Tibial artery (tissue), 4 donors: ENCODE results near the gene IL1RAPL2.

ENCODE experiments used
- DNase-seq, 2 donors: peaks; one replicate each; pipeline ENCODE4 v3.0.0-alpha.2; 2019
- H3K27ac ChIP-seq, 2 donors: fragments of 200-600 bp; sonication (generic) in 1 of 2; 1 replicate in 1 of 2; 2 replicates in 1 of 2; pipeline ENCODE4 v1.5.1; 2018 to 2019; ENCODE audit warnings: mild to moderate bottlenecking in 1 of 2
- H3K27me3 ChIP-seq, 2 donors: fragments of 200-600 bp; sonication (generic) in 1 of 2; one replicate each; pipeline versions ENCODE4 v1.5.1 to v1.6.0; 2016 to 2019
- H3K36me3 ChIP-seq, 3 donors: fragments of 200-600 bp; sonication (generic) in 2 of 3; one replicate each; pipeline ENCODE4 v1.5.1; 2016 to 2019; ENCODE audit warnings: mild to moderate bottlenecking in 2 of 3
- H3K4me1 ChIP-seq, 4 donors: fragments of 200-600 bp; sonication (generic) in 2 of 4; 1 replicate in 3 of 4; 2 replicates in 1 of 4; pipeline ENCODE4 v1.5.1; 2016 to 2019
- H3K4me3 ChIP-seq, 2 donors: fragments of 200-600 bp; sonication (generic) in 1 of 2; 1 replicate in 1 of 2; 2 replicates in 1 of 2; pipeline ENCODE4 v1.5.1; 2018 to 2019; ENCODE audit warnings: mild to moderate bottlenecking in 2 of 2
- H3K9me3 ChIP-seq, 3 donors: fragments of 200-600 bp; sonication (generic) in 1 of 3; one replicate each; pipeline ENCODE4 v1.5.1; 2016 to 2019
- intact Hi-C: fragments of 100-400 bp; cut with DNase I; formaldehyde crosslinking; loops from one replicate; pipeline ENCODE4 v1.15.0; 2023; ENCODE audit warnings: low total_unique reads
- TF ChIP-seq, protein P1 (sequence below), 2 experiments: fragments of 200-600 bp in 1 of 2; fragments of 450-650 bp in 1 of 2; IDR thresholded peaks; one replicate each; pipeline ENCODE4 v1.5.1; 2017 to 2019; ENCODE audit warnings: antibody characterized with exemption in 2 of 2, mild to moderate bottlenecking in 1 of 2, moderate library complexity in 1 of 2

The IL1RAPL2 gene

DNA sequence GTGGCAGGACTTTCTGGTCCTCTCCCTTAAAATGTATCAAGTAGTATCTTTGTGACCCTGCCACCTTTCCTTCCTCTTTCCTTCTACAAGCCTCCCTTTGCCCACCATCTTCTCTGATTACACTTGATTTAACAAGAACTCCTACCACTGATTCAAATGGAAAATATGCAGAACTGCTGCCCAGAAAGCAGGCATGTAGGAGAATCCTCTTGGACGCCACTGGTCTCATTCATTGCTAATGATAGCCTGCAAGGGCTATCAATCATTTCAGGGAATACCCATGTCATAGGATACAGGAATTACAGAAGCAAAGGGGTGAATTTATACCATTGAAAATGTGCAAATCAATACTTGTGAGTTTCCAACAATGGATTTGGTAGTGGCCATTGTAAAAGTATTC lies 961.8 kb downstream of the IL1RAPL2 start:
- H3K27ac ChIP-seq = no peak overlapping the region
- intact Hi-C loops = no loop called here
- no peaks in the 10 kb centered on the region for H3K4me1 ChIP-seq
- TF ChIP-seq, protein P1, sequence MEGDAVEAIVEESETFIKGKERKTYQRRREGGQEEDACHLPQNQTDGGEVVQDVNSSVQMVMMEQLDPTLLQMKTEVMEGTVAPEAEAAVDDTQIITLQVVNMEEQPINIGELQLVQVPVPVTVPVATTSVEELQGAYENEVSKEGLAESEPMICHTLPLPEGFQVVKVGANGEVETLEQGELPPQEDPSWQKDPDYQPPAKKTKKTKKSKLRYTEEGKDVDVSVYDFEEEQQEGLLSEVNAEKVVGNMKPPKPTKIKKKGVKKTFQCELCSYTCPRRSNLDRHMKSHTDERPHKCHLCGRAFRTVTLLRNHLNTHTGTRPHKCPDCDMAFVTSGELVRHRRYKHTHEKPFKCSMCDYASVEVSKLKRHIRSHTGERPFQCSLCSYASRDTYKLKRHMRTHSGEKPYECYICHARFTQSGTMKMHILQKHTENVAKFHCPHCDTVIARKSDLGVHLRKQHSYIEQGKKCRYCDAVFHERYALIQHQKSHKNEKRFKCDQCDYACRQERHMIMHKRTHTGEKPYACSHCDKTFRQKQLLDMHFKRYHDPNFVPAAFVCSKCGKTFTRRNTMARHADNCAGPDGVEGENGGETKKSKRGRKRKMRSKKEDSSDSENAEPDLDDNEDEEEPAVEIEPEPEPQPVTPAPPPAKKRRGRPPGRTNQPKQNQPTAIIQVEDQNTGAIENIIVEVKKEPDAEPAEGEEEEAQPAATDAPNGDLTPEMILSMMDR (IDR thresholded peaks at IDR 0.05) = no peak
- no peaks in the 10 kb centered on the region for H3K36me3 ChIP-seq
- H3K4me3 ChIP-seq = no peak overlapping the region
- no peaks in the 10 kb centered on the region for H3K27me3 ChIP-seq
- no peak for DNase-seq
- peaks cover 0 to 6% (median 0%) of the 10 kb centered on the region in 3 donors for H3K9me3 ChIP-seq

DNA sequence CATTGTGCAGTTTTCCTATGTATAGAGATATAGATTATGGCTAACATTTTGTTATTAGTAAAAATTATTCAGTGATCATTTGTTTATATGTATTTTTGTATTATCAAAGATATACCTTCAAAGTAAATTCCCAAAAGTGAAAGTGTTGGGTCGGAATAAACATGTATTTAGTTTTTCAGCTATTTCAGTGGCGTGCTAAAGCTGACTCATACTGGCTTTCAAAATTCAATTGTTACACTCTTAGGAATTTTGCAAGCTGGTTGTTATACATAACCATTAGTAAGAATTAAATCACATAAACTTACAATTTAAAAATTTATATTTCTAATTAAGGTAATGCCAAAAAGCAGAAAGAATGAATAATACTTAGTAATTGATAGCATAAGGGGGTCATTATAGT lies 968.0 kb downstream of the IL1RAPL2 start:
- peaks cover 0 to 6% (median 0%) of the 10 kb centered on the region in 3 donors for H3K9me3 ChIP-seq
- no peak overlapping the region for H3K27ac ChIP-seq
- H3K4me3 ChIP-seq = no peak overlapping the region
- DNase-seq = no peak
- H3K27me3 ChIP-seq = no peaks in the 10 kb centered on the region
- no peaks in the 10 kb centered on the region for H3K4me1 ChIP-seq
- no peaks in the 10 kb centered on the region for H3K36me3 ChIP-seq
- intact Hi-C loops = no loop called here
- TF ChIP-seq, protein P1 (IDR thresholded peaks at IDR 0.05) = no peak

DNA sequence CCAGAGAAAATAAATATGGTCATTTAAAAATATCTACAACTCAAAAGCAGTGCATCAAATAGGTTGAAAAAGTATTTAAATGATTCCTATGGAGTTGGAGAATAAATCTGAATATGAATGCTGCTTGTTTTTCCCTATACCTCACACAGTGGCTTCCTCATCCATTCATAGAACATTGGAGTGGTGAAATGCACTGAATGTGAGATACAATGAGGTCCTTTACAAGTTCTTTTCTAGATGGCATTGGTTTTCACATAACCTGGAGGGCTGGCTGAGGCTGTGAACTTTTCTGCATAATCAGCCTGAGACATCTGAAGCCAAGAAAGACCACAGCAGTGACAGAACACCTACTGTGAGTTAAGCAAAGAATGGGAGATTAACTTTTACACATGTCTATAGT lies 977.3 kb downstream of the IL1RAPL2 start:
- intact Hi-C loops = no loop called here
- H3K36me3 ChIP-seq = no peaks in the 10 kb centered on the region
- no peak for DNase-seq
- no peaks in the 10 kb centered on the region for H3K9me3 ChIP-seq
- no peak overlapping the region for H3K4me3 ChIP-seq
- H3K4me1 ChIP-seq = no peaks in the 10 kb centered on the region
- H3K27me3 ChIP-seq = no peaks in the 10 kb centered on the region
- no peak overlapping the region for H3K27ac ChIP-seq
- TF ChIP-seq, protein P1 (IDR thresholded peaks at IDR 0.05) = no peak

DNA sequence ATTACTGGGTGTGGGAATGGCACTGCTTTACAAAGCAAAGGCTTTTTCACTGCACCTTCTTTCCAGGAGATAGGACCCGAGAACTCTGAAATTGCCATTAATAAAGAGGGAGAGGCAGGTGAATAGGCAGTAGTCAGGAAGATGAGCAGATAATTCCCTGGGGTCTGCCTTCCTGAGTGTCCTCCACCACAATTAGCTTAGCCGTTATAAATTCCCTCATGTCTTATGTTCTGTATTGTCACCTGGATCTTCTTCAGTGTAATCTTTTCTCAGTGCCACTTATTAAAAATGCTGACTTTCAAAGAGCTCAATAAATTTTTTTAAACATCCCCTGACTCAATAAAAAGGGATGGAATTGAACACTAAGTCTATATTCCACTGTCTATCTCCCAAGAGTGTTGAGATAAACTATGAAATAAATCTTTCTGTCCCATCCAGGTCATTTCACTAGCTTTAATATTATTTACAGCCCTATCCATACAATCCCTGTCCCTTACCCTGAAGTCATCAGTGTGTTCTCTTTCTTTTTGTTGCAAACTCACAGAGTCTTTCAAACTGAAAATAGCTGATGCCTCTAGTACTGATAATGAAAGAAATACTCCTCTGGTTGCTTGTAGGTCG lies 984.2 kb downstream of the IL1RAPL2 start:
- no peaks in the 10 kb centered on the region for H3K4me1 ChIP-seq

DNA sequence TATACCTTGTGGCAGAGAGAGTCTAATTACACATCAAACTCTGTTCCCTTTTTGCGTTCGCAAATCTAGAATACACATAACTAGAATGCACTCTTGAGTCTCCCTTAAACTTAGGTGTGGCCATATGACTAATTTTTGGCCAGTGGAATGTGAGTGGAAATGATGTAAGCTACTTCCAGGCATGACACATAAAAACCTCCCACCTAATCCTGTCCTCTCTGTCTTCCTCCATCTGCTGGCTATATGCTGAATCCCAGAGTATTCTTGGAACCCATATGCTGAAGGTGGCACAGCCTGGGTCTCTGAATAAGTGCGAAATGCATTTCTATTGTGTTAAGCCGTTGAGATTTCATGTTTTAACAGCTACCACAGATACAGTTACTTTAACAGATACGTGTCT lies 986.4 kb downstream of the IL1RAPL2 start:
- H3K9me3 ChIP-seq = no peaks in the 10 kb centered on the region
- TF ChIP-seq, protein P1 (IDR thresholded peaks at IDR 0.05) = no peak
- no peaks in the 10 kb centered on the region for H3K36me3 ChIP-seq
- H3K4me3 ChIP-seq = no peak overlapping the region
- intact Hi-C loops = no loop called here
- DNase-seq = no peak
- H3K27me3 ChIP-seq = no peaks in the 10 kb centered on the region
- H3K4me1 ChIP-seq = no peaks in the 10 kb centered on the region
- H3K27ac ChIP-seq = no peak overlapping the region

More for the DNA sequence above, 984.2 kb downstream of the IL1RAPL2 start:
- H3K36me3 ChIP-seq = no peaks in the 10 kb centered on the region
- H3K27me3 ChIP-seq = no peaks in the 10 kb centered on the region
- TF ChIP-seq, protein P1 (IDR thresholded peaks at IDR 0.05) = no peak
- no peak for DNase-seq
- no peak overlapping the region for H3K27ac ChIP-seq
- no peaks in the 10 kb centered on the region for H3K9me3 ChIP-seq
- no peak overlapping the region for H3K4me3 ChIP-seq
- intact Hi-C loops = no loop called here

DNA sequence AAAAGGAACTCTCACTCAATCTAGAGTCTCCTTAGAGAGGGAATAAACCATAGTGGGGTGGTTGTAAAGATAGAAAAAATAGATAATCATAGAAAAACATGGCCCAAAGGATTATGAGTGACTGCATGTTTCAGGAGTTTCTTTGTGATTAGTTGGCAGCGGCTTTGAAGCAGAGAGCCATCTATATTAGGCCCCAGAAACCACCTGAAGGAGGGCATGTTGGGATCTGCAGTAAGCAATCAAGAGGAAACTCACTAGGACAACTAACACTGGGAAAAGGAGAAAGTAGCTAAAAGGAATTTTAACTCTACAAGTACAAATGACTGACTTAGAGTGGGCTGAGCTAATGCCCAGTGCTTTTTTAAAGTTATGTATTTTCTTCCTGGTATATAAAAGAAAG lies 987.1 kb downstream of the IL1RAPL2 start:
- no peaks in the 10 kb centered on the region for H3K9me3 ChIP-seq
- TF ChIP-seq, protein P1 (IDR thresholded peaks at IDR 0.05) = no peak
- no peak overlapping the region for H3K27ac ChIP-seq
- no peak for DNase-seq
- no peak overlapping the region for H3K4me3 ChIP-seq
- intact Hi-C loops = no loop called here
- no peaks in the 10 kb centered on the region for H3K4me1 ChIP-seq
- H3K36me3 ChIP-seq = no peaks in the 10 kb centered on the region
- H3K27me3 ChIP-seq = no peaks in the 10 kb centered on the region
